NCI-H1048 (cell line): ENCODE results near the gene FOLR3.
"Not testable (repeated sequence)": the region's sequence is repeated elsewhere in the genome, so short reads cannot be mapped to it uniquely, and the experiment has no call there.

Experiments
- DNase-seq: peaks from one replicate; lab custom pipeline; 2025; lab: John Stamatoyannopoulos, UW

FOLR3 gene

DNA sequence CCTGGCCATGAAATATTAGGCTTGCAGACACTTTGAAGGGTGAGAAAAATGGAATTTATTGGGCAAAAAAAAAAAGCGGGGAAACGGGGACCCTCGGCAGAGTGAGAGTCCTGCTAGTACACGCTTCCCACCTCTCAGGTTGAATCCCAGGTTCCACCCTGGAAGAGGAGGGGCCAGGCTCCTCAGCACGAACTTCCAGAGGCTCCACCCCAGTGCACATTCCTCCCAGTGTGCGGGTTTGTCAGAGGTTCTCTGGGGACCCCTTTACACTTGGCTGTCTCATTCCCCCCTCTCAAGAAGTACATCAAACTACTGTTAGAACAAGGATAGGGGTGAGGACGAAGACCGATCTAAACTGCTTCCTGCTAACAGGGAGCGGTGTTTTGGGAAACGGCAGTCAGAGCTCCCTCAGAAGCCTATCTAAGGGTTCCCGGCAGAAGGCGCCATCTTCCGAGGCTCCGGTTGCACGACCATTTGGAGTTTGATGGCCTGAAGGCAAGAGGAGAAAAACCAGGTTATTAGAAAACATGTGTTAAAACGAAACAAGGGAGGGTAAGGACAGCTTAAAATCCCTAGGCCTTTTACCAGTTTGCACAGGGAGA, 27.5 kb downstream of the FOLR3 start:
- DNase-seq, result no peak

DNA sequence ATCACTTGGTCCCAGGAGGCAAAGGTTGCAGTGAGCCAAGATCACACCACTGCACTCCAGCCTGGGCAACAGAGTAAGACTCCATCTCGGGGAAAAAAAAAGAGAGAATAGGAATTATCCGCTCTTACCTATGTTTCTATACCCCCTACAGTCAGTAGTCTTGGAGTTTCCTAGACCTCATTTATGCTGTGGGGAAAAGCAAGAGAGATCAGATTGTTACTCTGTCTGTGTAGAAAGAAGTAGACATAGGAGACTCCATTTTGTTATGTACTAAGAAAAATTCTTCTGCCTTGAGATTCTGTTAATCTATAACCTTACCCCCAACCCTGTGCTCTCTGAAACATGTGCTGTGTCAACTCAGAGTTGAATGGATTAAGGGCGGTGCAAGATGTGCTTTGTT, 28.7 kb downstream of the FOLR3 start:
- not testable (repeated sequence) for DNase-seq

DNA sequence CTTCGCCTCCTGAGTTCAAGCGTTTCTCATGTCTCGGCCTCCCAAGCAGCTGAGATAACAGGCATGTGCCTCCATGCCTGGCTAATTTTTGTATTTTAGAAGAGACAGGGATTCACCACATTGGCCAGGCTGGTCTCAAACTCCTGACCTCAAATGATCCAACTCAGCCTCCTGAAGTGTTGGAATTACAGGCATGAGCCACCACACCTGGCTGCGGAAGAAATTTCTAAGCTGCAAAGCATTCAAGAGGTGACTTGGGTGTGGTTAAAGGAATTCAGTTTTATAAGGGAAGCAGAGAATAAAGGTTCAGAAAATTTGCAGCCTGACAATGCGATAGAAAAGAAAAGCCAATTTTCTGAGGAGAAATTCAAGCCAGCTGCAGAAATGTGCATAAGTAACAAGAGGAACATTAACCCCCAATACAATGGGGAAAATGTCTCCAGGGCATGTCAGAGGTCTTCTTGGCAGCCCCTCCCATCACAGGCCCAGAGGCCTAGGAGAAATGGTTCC, 33.6 kb downstream of the FOLR3 start:
- DNase-seq, result not testable (repeated sequence)

DNA sequence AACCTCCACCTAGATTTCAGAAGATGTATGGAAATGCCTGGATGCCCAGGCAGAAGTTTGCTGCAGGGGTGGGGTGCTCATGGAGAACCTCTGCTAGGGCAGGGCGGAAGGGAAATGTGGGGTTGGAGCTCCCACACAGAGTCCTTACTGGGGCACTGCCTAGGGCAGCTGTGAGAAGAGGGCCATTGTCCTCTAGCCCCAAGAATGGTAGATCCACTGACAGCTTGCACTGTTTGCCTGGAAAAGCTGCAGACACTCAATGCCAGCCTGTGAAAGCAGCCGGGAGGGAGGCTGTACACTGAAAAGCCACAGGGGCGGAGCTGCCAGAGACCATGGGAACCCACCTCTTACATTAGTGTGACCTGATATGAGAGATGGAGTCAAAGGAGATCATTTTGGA, 34.2 kb downstream of the FOLR3 start:
- DNase-seq, result not testable (repeated sequence)

DNA sequence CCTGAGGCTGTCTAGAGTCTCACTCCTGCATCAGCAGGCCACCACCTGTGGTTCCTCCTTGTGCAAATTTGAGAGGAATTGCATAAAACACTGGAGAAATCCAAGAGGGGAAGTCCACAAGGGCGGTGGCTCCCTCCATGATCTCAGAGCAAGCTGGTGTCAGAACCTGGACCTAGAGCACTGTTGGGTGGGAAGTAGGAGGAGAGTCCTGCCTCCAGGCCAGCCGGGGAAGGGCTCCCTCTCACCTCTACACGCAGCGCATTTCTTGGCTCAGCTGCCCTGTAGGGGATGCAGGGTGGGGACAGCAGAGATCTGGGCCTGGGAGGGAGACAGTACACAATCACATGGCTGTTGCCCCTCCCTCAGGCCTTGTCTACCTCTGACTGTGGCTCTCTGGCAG, 36.5 kb downstream of the FOLR3 start:
- DNase-seq, result not testable (repeated sequence)

DNA sequence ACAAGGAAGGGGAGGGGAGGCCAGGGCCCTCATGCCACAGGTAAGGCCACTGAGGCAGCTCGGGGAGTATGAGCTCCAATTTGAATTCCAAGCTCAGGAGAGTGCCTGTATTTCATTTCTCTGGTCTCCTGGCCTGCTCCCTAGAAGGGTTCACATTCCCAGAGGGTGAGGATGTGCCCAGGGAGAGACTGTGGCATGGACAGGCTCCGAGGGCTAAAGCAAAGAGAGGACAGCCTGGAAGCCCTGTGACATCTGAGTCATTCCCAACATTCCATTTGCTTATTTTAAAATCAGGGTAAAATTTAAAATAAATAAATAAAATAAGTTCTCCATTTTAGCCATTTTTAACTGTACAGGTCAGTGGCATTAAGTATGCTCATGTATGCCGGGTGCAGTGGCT, 37.8 kb downstream of the FOLR3 start:
- no peak for DNase-seq

DNA sequence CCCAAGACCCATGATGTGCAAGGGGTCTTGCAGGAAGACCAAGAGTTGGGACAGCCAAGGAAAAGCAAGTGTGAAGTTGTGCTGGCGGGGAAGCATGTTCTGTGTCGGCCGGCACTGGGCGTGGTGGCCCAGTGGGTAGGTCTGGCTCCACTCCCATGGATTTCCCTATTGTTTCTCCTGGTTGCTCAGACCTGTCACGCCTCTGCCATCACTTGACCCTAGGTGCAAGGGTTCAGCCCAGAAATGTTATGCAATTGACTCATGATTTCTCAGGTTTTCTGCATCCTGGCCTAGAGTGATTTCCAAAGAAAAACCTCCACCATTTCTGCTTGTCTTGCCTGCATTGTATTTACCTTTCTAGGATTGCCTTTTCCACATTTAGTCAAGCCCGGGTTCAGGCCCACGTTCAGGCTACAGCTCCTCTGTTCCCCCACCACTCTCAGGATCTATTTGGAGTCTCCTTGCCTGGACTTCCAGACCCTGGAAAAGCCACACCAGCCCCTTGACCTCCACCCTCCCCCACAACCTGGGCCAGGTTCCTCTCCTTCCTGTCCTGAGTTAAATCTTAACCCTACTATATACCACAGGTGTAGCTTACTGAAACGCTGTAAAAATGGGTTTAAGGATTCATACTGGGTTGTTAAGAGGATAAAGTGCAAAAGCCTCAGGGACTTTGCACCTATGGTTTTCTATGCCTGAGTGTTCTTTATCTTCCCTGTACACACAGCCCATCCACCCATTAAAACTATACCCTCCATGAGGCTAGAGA, 39.0 kb downstream of the FOLR3 start:
- no peak for DNase-seq

DNA sequence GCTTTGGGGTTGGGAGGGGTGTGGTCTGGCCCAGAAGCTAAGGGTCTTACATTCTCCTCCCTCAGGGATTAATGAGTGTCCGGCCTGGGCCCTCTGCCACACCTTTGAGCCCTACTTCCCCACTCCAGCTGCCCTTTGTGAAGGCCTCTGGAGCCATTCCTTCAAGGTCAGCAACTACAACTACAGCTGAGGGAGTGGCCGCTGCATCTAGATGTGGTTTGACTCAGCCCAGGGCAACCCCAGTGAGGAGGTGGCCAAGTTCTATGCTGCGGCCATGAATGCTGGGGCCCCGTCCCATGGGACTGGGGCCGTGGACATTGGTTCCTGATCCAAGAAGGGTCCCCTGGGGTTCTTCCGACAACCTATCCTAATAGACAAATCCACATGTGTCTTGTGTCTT, 42.1 kb downstream of the FOLR3 start:
- no peak for DNase-seq

DNA sequence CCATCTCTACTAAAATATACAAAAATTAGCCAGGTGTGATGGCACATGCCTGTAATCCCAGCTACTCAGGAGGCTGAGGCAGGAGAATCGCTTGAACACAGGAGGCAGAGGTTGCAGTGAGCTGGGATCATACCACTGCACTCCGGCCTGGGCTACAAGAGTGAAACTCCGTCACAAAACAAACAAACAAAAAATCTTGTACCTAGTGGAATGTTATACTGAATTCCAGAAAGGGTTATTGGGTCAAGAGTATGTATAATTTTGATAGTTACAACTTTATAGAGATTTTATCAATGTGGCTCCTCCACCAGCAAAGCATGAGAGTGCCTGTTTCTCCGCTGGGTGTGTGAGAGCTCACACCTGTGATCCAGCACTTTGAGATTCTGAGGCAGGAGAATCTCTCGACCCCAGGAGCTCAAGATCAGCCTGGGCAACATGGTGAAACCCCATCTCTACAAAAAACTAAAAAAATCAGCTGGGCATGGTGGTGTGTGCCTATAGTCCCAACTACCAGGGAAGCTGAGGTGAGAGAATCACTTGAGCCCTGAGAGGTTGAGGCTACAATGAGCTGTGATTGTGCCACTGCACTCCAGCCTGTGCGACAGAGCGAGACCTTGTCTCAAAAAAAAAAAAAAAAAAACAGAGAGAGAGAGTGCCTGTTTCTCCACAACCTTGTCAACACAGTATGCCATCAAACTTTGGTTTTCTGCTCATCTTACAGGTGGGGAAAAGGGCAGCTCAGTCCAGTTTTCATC, 43.7 kb downstream of the FOLR3 start:
- no peak for DNase-seq

DNA sequence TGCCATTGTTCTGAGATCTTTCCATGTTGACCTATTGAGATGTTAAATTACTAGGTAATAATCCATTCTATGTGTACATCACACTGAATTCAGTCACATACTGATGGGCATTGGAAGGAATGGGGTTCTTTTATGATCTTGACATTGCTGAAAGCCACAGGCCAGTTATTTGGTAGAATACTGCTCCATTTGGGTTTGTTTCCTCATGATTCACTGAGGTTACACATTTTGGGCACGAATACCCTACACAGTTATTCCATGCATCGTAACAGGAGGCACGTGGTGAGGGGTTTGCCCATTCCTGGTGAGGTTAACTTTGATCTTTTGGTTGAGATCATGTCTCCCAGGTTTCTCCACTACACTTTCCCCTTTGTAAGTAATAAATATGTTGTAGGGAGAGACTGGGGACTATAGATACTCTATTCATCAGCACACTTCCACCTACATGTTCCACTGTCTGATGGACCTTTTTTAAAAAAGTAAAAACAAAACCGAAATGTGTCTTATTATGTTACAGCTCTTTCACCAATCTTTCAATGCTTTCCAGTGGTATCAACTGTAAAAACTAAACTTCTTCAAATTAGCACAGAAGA, 44.4 kb downstream of the FOLR3 start:
- DNase-seq, result no peak

DNA sequence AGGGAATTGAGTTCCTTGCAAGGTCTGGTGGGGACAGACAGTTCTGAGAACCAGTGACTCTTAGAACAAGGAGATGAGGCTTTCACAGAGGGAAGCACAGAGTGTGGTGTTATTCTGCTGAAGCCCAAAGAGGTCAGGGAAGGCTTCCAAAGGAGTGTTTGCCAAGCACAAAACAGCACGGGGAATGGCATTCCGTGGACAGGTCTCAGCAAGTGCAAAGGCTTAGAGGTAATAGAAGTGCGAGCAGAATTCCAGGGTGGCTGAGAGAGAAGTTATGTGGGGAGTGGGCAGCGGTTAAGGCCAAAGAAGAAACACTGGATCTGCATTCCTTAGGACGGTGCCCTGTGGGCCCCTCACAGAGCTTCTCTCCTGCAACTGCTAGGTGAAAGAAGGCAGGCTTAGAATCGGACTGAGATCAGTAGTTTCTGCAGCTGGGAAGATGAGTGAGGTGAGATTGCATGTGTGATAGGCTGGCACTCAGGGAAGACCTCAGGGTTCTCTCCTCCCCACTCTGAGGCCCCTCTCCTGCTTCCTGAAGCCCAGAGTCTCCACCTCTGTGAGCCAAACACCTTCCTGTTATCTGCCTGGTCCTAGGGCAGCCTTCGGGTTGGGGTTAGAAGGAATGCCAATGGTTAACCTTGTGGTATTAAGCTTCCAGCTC, 45.5 kb downstream of the FOLR3 start:
- DNase-seq, result not testable (repeated sequence)

DNA sequence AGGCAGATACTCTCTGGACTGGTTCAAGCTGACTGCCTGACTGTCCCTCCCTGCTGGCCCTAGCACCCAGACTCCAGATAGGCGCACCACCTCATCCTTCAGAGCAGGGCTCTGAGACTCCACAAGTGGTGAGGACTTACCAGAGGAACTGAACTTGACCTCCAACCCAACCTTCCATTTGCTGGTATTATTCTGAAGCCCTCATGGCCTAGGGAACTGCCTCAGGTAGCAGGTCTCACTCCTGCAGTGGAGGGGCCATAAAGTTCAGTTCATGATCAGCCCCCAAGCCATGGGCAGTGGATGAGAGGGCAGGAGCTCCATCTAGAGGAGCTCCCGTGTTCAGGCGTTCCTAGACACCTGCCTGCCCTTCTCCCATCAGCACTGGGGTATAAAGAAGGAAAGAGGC, 46.0 kb downstream of the FOLR3 start:
- DNase-seq, result not testable (repeated sequence)

DNA sequence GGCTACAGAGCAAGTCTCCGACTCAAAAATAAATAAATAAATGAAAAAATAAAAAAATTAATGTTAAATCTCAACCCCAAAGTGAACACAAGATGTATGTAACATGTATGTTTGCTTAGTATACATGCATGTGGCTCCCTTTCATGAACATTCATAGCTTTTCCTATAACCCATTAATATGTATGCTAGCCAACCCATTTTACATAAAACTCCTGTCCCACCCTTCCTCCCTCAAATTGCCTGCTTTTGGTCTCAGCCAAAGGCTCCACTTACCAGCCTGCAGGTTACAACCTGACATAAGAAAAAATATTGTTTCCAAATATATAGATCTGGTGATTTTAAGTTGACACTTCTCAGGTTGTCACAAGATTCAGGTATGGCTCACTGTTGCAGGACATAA, 52.7 kb downstream of the FOLR3 start:
- no peak for DNase-seq
